GM19452 (cell line): ENCODE results near the gene MAIP1.

Experiments
- ATAC-seq: cut with Tn5 transposase; IDR thresholded peaks from one replicate; pipeline ENCODE4 v1.9.1; 2021; ENCODE audit not compliant: unreplicated experiment

The MAIP1 gene

GRCh38 chr2:199988151-199988550 is 32.8 kb downstream of the MAIP1 start:
- ATAC-seq: no peak

GRCh38 chr2:199989822-199990221 is 34.4 kb downstream of the MAIP1 start:
- ATAC-seq: no peak

GRCh38 chr2:199991691-199992090 is 36.3 kb downstream of the MAIP1 start:
- ATAC-seq: no peak

- no peak for ATAC-seq
Observed at GRCh38 chr2:199992296-199992695, 36.9 kb downstream of the MAIP1 start.

GRCh38 chr2:199994371-199994770 is 39.0 kb downstream of the MAIP1 start:
- ATAC-seq: no peak

GRCh38 chr2:199994896-199995295 is 39.5 kb downstream of the MAIP1 start:
- ATAC-seq: no peak

- ATAC-seq: no peak
Observed at GRCh38 chr2:199997296-199997695, 41.9 kb downstream of the MAIP1 start.

- no peak for ATAC-seq
Observed at GRCh38 chr2:199999166-199999565, 43.8 kb downstream of the MAIP1 start.

GRCh38 chr2:200000444-200001163 is 45.2 kb downstream of the MAIP1 start:
- ATAC-seq: no peak

- no peak for ATAC-seq
Observed at GRCh38 chr2:200003444-200003843, 48.1 kb downstream of the MAIP1 start.

GRCh38 chr2:200005675-200006074 is 50.3 kb downstream of the MAIP1 start:
- no peak for ATAC-seq

- no peak for ATAC-seq
Observed at GRCh38 chr2:200007306-200007705, 51.9 kb downstream of the MAIP1 start.

GRCh38 chr2:200012401-200012800 is 57.0 kb downstream of the MAIP1 start:
- ATAC-seq: no peak
